PC-3 (cell line): ENCODE results near the gene PFKM.

Experiments
- EZH2 ChIP-seq: fragments of 300-600 bp; sonication (generic); IDR thresholded peaks from one replicate; pipeline ENCODE4 v1.6.1; 2017; ENCODE audit warnings: antibody characterized with exemption, mild to moderate bottlenecking, low read length; ENCODE audit not compliant: unreplicated experiment
- TF ChIP-seq, protein P1 (sequence below): fragments of 300-600 bp; sonication (generic); conservative IDR thresholded peaks from 2 replicates; pipeline ENCODE4 v1.5.1; 2017; ENCODE audit warnings: antibody characterized with exemption, low read depth, mild to moderate bottlenecking, low read length

DNA sequence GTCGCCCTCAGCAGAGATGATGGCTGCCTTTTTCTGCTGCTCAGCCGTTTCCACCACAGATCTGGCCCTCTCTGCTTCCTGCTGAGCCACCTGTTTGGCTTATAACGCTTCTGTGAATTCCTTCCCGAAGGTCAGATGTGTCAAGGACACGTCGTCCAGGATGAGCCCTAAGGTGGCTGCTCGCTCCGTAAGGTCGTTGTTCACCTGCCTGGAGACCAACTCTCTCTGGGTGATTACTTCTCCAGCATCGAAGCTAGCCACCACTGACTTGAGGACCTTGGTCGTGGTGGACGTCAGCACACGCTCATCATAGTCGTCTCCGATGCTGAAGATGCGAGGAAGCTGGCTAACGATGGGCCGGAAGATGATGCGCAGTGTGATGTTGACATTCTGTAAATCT lies 49.8 kb downstream of the PFKM start:
- TF ChIP-seq EZH2, result no peak
- TF ChIP-seq, protein P1, sequence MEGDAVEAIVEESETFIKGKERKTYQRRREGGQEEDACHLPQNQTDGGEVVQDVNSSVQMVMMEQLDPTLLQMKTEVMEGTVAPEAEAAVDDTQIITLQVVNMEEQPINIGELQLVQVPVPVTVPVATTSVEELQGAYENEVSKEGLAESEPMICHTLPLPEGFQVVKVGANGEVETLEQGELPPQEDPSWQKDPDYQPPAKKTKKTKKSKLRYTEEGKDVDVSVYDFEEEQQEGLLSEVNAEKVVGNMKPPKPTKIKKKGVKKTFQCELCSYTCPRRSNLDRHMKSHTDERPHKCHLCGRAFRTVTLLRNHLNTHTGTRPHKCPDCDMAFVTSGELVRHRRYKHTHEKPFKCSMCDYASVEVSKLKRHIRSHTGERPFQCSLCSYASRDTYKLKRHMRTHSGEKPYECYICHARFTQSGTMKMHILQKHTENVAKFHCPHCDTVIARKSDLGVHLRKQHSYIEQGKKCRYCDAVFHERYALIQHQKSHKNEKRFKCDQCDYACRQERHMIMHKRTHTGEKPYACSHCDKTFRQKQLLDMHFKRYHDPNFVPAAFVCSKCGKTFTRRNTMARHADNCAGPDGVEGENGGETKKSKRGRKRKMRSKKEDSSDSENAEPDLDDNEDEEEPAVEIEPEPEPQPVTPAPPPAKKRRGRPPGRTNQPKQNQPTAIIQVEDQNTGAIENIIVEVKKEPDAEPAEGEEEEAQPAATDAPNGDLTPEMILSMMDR, result no peak
